Stimulated activated CD8-positive, alpha-beta memory T cell treated with anti-CD3 and anti-CD28 coated beads, Interleukin-15, amount 100 ng/mL, for 4 hours (primary cell): Measurements from ENCODE around the gene DGKG.

Experiments
- DNase-seq, 2 donors: peaks; one replicate each; pipeline ENCODE4 v3.0.0-alpha.2; 2020; ENCODE audit warnings: low read depth in 2 of 2

Gene DGKG

GRCh38 chr3:186209810-186210752 is 152.0 kb downstream of the DGKG start:
- no peak for DNase-seq

- DNase-seq: no peak
These were observed 153.6 kb downstream of the DGKG start for GRCh38 chr3:186208296-186208989.

GRCh38 chr3:186207515-186207914 is 154.5 kb downstream of the DGKG start:
- DNase-seq: no peak

GRCh38 chr3:186200726-186201125 is 161.3 kb downstream of the DGKG start:
- no peak for DNase-seq

GRCh38 chr3:186198442-186198841 is 163.6 kb downstream of the DGKG start:
- no peak for DNase-seq

- DNase-seq: no peak
These were observed 167.6 kb downstream of the DGKG start for GRCh38 chr3:186194451-186194811.

- no peak for DNase-seq
These were observed 168.2 kb downstream of the DGKG start for GRCh38 chr3:186193534-186194450.

GRCh38 chr3:186192823-186193222 is 169.2 kb downstream of the DGKG start:
- no peak for DNase-seq

GRCh38 chr3:186189492-186189891 is 172.5 kb downstream of the DGKG start:
- no peak for DNase-seq

GRCh38 chr3:186187401-186188275 is 174.4 kb downstream of the DGKG start:
- DNase-seq: no peak

- no peak for DNase-seq
These were observed 176.7 kb downstream of the DGKG start for GRCh38 chr3:186185194-186185787.

- DNase-seq: no peak
These were observed 178.0 kb downstream of the DGKG start for GRCh38 chr3:186184021-186184420.

- DNase-seq: no peak
These were observed 179.2 kb downstream of the DGKG start for GRCh38 chr3:186182850-186183249.

- DNase-seq: no peak
These were observed 180.1 kb downstream of the DGKG start for GRCh38 chr3:186181901-186182300.

GRCh38 chr3:186180891-186181481 is 181.0 kb downstream of the DGKG start:
- no peak for DNase-seq

GRCh38 chr3:186180151-186180550 is 181.9 kb downstream of the DGKG start:
- no peak for DNase-seq

GRCh38 chr3:186178412-186178811 is 183.6 kb downstream of the DGKG start:
- DNase-seq: no peak

GRCh38 chr3:186176373-186176990 is 185.6 kb downstream of the DGKG start:
- no peak for DNase-seq

- DNase-seq: no peak
These were observed 188.7 kb downstream of the DGKG start for GRCh38 chr3:186173224-186173815.
